Nephron (organoid): ENCODE data around the gene PACS2.

ENCODE experiments used
- H3K27ac Mint-ChIP-seq, 3 experiments: 2 replicates each; pipeline ENCODE4 v1.8.0; 2020; ENCODE audit warnings: mixed read lengths in 3 of 3, mild to moderate bottlenecking in 2 of 3, moderate library complexity in 1 of 3
- H3K27me3 Mint-ChIP-seq: 2 replicates; pipeline ENCODE4 v1.8.0; 2021; ENCODE audit warnings: low read depth, mild to moderate bottlenecking, moderate library complexity, mixed read lengths
- H3K36me3 Mint-ChIP-seq: 2 replicates; pipeline ENCODE4 v1.8.0; 2020; ENCODE audit warnings: low read depth, mixed read lengths
- H3K4me1 Mint-ChIP-seq: 2 replicates; pipeline ENCODE4 v1.8.0; 2020; ENCODE audit warnings: mixed read lengths
- H3K4me3 Mint-ChIP-seq, 3 experiments: 2 replicates each; pipeline ENCODE4 v1.8.0; 2020; ENCODE audit warnings: mild to moderate bottlenecking in 3 of 3, mixed read lengths in 3 of 3, moderate library complexity in 2 of 3
- H3K9me3 Mint-ChIP-seq: 2 replicates; pipeline ENCODE4 v1.8.0; 2020; ENCODE audit warnings: mixed read lengths
- TF ChIP-seq, protein P1 (sequence below), 3 experiments: fragments of 200-600 bp; sonication (generic); IDR thresholded peaks; one replicate each; pipeline ENCODE4 v1.5.0; 2021; ENCODE audit warnings: antibody characterized with exemption in 3 of 3; ENCODE audit not compliant: unreplicated experiment in 3 of 3

Gene PACS2

DNA sequence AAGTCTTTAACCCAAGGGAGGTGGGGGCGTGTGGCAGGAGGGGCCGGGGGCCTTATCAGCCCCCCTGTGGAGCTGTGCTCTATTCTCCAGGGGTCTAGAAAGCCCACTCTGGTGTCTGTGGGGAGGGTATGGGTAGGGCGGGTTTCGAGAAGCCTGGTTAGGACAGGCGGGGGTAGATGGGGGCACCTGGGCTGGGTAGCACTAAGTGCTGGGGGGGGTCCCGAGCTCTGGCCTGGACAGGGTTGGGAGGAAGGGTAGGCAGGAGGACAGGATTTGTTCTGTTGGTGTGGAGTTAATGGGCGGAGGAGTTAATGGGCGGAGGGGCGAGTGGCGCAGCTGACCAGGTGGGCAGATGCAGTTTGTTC lies 2.0 kb downstream of the PACS2 start:
- Mint-ChIP-seq H3K4me1 (peaks cover 28% of the 10 kb centered on the region), H3K9me3 (no peaks in the 10 kb centered on the region), H3K27ac (no peak overlapping the region), H3K27me3 (no peaks in the 10 kb centered on the region), H3K4me3 (peak overlapping the region; percentile 86 to 89 (median 88)), H3K36me3 (peaks cover 6% of the 10 kb centered on the region)
- TF ChIP-seq, protein P1, sequence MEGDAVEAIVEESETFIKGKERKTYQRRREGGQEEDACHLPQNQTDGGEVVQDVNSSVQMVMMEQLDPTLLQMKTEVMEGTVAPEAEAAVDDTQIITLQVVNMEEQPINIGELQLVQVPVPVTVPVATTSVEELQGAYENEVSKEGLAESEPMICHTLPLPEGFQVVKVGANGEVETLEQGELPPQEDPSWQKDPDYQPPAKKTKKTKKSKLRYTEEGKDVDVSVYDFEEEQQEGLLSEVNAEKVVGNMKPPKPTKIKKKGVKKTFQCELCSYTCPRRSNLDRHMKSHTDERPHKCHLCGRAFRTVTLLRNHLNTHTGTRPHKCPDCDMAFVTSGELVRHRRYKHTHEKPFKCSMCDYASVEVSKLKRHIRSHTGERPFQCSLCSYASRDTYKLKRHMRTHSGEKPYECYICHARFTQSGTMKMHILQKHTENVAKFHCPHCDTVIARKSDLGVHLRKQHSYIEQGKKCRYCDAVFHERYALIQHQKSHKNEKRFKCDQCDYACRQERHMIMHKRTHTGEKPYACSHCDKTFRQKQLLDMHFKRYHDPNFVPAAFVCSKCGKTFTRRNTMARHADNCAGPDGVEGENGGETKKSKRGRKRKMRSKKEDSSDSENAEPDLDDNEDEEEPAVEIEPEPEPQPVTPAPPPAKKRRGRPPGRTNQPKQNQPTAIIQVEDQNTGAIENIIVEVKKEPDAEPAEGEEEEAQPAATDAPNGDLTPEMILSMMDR (IDR thresholded peaks at IDR 0.05; ENCODE audit: unreplicated experiment in 3 of 3): no peak

DNA sequence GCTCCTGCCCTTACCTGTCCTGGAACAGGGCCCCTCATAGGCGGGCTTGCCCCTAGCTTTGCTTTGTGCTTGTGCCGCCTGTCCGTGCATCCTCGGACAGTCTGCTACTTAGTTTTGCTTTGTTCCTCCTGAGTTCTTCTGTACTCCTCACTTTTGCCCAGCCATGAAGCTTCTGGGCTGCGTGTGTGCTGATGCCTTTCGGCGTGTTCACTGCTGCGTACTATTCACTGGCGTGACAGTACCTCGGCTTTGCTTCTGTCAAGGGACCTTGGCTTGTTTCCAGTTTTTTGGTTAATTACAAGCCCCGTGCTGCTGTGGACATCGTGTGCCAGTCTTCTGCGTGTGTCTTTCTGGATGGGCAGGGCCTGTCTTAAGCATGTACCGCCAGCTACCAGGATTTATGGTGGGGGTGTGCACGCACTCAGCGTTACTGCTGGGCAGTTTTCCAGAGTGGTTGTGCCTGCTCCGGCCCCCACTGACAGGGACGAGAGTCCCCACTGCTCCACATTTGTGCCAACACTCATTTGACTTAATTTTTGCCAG lies 2.5 kb downstream of the PACS2 start:
- no peaks in the 10 kb centered on the region for H3K27me3 Mint-ChIP-seq
- peaks cover 28% of the 10 kb centered on the region for H3K4me1 Mint-ChIP-seq
- H3K4me3 Mint-ChIP-seq: peak overlapping the region; percentile 86 to 89 (median 88)
- H3K9me3 Mint-ChIP-seq: no peaks in the 10 kb centered on the region
- H3K36me3 Mint-ChIP-seq: peaks cover 6% of the 10 kb centered on the region
- H3K27ac Mint-ChIP-seq: peak overlapping the region in 1 of 3 experiments; percentile 42
- TF ChIP-seq, protein P1 (IDR thresholded peaks at IDR 0.05; ENCODE audit: unreplicated experiment in 3 of 3): no peak

DNA sequence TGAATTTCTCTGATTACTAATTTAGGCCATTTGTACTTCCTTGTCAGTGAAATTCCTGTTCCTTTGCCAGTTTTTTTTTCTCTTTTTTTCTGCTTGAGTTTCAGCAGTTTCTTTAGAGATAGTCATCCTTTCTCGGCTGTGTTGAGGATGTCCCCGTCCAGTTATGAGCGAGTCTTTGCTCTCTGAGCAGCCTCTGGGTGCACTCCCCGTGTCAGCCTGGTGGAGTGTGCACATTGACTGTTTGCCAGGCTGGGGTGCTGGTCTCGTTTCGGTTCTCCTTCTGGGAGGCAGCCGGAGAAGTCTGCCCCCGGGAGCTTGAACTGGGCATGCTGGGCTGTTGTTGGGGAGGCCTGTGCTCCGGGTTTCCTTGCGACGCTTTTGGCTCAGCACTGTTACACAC lies 3.0 kb downstream of the PACS2 start:
- peaks cover 9% of the 10 kb centered on the region for H3K36me3 Mint-ChIP-seq
- H3K27ac Mint-ChIP-seq: peak overlapping the region in 1 of 3 experiments; percentile 42
- TF ChIP-seq, protein P1 (IDR thresholded peaks at IDR 0.05; ENCODE audit: unreplicated experiment in 3 of 3): no peak
- peak overlapping the region; percentile 86 to 89 (median 88) for H3K4me3 Mint-ChIP-seq
- H3K9me3 Mint-ChIP-seq: no peaks in the 10 kb centered on the region
- H3K27me3 Mint-ChIP-seq: no peaks in the 10 kb centered on the region
- H3K4me1 Mint-ChIP-seq: peaks cover 30% of the 10 kb centered on the region

DNA sequence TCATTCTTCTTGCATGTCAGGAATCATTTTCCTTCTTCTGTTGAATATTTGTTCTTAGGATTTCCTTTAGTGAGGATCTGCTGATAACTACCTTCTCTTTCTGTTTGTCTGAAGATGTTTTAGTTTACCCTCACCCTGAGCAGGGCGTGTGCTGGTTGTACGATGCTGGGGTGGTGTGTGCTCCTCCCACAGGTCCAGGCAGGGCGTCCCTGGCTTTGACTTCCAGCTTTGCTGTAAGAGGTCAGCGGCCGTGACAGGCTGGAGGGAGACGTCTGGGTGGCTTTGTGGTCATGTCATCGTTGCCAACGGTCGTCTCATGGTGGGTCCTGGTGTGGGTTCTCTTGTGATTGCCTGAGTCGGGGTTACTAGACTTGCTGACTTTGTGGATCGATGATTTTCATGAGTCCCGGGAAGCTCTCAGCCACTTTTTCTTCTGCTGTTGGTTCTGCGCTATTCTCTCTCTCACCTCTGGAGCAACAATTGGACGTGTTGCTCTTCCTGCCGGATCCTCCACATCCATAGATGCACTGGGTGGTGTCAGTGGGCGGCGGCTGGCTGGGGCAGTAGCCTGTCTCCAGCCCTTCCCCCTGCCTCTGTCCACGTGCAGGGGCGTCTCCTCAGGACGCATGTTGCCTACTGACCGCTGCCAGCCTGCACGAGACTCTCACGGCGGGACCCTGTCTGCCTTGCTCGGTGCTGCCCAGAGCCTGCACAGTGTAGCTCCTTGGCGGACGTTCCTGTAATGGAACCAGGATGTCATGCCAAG lies 8.4 kb downstream of the PACS2 start:
- Mint-ChIP-seq H3K4me3 (no peak overlapping the region), H3K4me1 (peaks cover 36% of the 10 kb centered on the region), H3K36me3 (peaks cover 17% of the 10 kb centered on the region), H3K9me3 (no peaks in the 10 kb centered on the region), H3K27ac (no peak overlapping the region), H3K27me3 (no peaks in the 10 kb centered on the region)
- TF ChIP-seq, protein P1 (IDR thresholded peaks at IDR 0.05; ENCODE audit: unreplicated experiment in 3 of 3): no peak

DNA sequence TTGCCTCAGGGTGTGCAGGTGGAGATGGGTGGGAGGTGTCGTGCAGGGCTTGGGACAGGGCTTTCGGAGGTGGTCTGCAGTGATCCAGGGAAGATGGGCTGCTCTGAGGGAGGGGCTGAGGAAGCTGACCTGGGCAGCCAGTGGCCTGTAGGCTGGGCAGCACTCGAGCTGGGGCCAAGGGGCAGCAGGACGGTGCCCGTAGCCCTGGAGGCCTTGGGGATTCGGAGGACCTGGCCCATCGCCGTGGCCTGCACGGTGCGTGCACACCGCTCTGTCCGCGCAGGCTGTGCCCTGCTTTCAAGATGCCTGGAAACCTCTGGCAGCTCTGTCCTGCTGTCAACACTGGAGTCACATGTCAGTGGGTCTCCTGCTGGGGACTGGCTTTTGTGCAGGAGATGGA lies 9.1 kb downstream of the PACS2 start:
- no peak overlapping the region for H3K27ac Mint-ChIP-seq
- H3K36me3 Mint-ChIP-seq: peaks cover 17% of the 10 kb centered on the region
- H3K4me3 Mint-ChIP-seq: no peak overlapping the region
- no peaks in the 10 kb centered on the region for H3K9me3 Mint-ChIP-seq
- TF ChIP-seq, protein P1 (IDR thresholded peaks at IDR 0.05; ENCODE audit: unreplicated experiment in 3 of 3): no peak
- no peaks in the 10 kb centered on the region for H3K27me3 Mint-ChIP-seq
- peaks cover 41% of the 10 kb centered on the region for H3K4me1 Mint-ChIP-seq
